HG03442 (cell line): ENCODE measurements around the gene SUSD6.

Experiments
- ATAC-seq: cut with Tn5 transposase; IDR thresholded peaks from one replicate; pipeline ENCODE4 v1.9.1; 2021; ENCODE audit warnings: mild to moderate bottlenecking, moderate library complexity; ENCODE audit not compliant: unreplicated experiment

Gene SUSD6

GRCh38 chr14:69611172-69612013, at the start of gene SUSD6:
TSS of gene SUSD6 (plus strand) at chr14:69611596. CDS start at chr14:69658593, 46,997 bp downstream.
- ATAC-seq, result peak; percentile 52

- no peak for ATAC-seq
Observed at GRCh38 chr14:69561893-69562292, 49.5 kb upstream of the SUSD6 start.

GRCh38 chr14:69567563-69567962, 43.8 kb upstream of the SUSD6 start:
- no peak for ATAC-seq

GRCh38 chr14:69569859-69570258, 41.5 kb upstream of the SUSD6 start:
- ATAC-seq, result no peak

- ATAC-seq, result no peak
Observed at GRCh38 chr14:69570836-69571330, 40.5 kb upstream of the SUSD6 start.

- ATAC-seq, result no peak
Observed at GRCh38 chr14:69571449-69572029, 39.9 kb upstream of the SUSD6 start.

GRCh38 chr14:69572030-69572840, 39.2 kb upstream of the SUSD6 start:
- no peak for ATAC-seq

GRCh38 chr14:69572841-69573135, 38.6 kb upstream of the SUSD6 start:
- no peak for ATAC-seq

- no peak for ATAC-seq
Observed at GRCh38 chr14:69573205-69573830, 38.1 kb upstream of the SUSD6 start.

GRCh38 chr14:69573831-69574262, 37.5 kb upstream of the SUSD6 start:
- no peak for ATAC-seq

- ATAC-seq, result no peak
Observed at GRCh38 chr14:69574263-69574953, 37.0 kb upstream of the SUSD6 start, which contains the start of gene CCDC177. TSS of gene CCDC177 (minus strand) at chr14:69574871. CDS start at chr14:69573622, 1,249 bp downstream.

- ATAC-seq, result no peak
Observed at GRCh38 chr14:69574954-69575295, 36.5 kb upstream of the SUSD6 start.

- ATAC-seq, result no peak
Observed at GRCh38 chr14:69579476-69579875, 31.9 kb upstream of the SUSD6 start.

- ATAC-seq, result no peak
Observed at GRCh38 chr14:69580009-69580577, 31.3 kb upstream of the SUSD6 start.

- no peak for ATAC-seq
Observed at GRCh38 chr14:69581316-69581935, 30.0 kb upstream of the SUSD6 start.

GRCh38 chr14:69582212-69582611, 29.2 kb upstream of the SUSD6 start:
- ATAC-seq, result no peak

GRCh38 chr14:69582829-69583228, 28.6 kb upstream of the SUSD6 start:
- no peak for ATAC-seq

- no peak for ATAC-seq
Observed at GRCh38 chr14:69584389-69584788, 27.0 kb upstream of the SUSD6 start.

GRCh38 chr14:69586404-69586803, 25.0 kb upstream of the SUSD6 start:
- ATAC-seq, result no peak

- no peak for ATAC-seq
Observed at GRCh38 chr14:69587389-69587788, 24.0 kb upstream of the SUSD6 start.
